H9 (cell line): Measurements from ENCODE around the gene CTCFL. TPM values are rescaled to one million over a fixed set of nuclear protein-coding genes. Genes with fewer than 3 reads are reported as not detected.

ENCODE experiments used
- DNase-seq: peaks from one replicate; pipeline ENCODE4 v3.0.0-alpha.2; 2017
- H2AFZ ChIP-seq: one replicate; pipeline ENCODE4 v1.6.1; 2013; ENCODE audit warnings: mild to moderate bottlenecking, low read length, control low read depth, moderate library complexity
- H2AK5ac ChIP-seq: 2 replicates; pipeline ENCODE4 v1.6.1; 2013; ENCODE audit warnings: low read length, control low read depth, mixed read lengths; ENCODE audit not compliant: insufficient read length
- H2BK120ac ChIP-seq: one replicate; pipeline ENCODE4 v1.6.1; 2013; ENCODE audit warnings: low read depth, mild to moderate bottlenecking, low read length, control low read depth, inconsistent platforms; ENCODE audit not compliant: poor library complexity, severe bottlenecking
- H2BK12ac ChIP-seq: 2 replicates; pipeline ENCODE4 v1.6.1; 2013; ENCODE audit warnings: low read length, control low read depth, mixed read lengths, low read depth; ENCODE audit not compliant: insufficient read length
- H2BK15ac ChIP-seq: 2 replicates; pipeline ENCODE4 v1.6.1; 2013; ENCODE audit warnings: low read depth, low read length, control low read depth
- H2BK20ac ChIP-seq: one replicate; pipeline ENCODE4 v1.6.1; 2013; ENCODE audit warnings: low read depth, mild to moderate bottlenecking, low read length, control low read depth, inconsistent platforms; ENCODE audit not compliant: poor library complexity, severe bottlenecking
- H2BK5ac ChIP-seq: 2 replicates; pipeline ENCODE4 v1.6.1; 2013; ENCODE audit warnings: low read length, control low read depth, mixed read lengths; ENCODE audit not compliant: insufficient read length
- H3K14ac ChIP-seq: 2 replicates; pipeline ENCODE4 v1.6.1; 2013; ENCODE audit warnings: low read length, control low read depth; ENCODE audit not compliant: insufficient read depth
- H3K18ac ChIP-seq: 2 replicates; pipeline ENCODE4 v1.6.1; 2013; ENCODE audit warnings: low read depth, mild to moderate bottlenecking, mixed read lengths, low read length, control low read depth; ENCODE audit not compliant: insufficient read length
- H3K23ac ChIP-seq: 2 replicates; pipeline ENCODE4 v1.6.1; 2013; ENCODE audit warnings: low read length, control low read depth, mixed read lengths, low read depth; ENCODE audit not compliant: insufficient read length
- H3K23me2 ChIP-seq: 2 replicates; pipeline ENCODE4 v1.6.1; 2013; ENCODE audit warnings: low read depth, mild to moderate bottlenecking, mixed read lengths, low read length, control low read depth; ENCODE audit not compliant: insufficient read length, poor library complexity, severe bottlenecking
- H3K27ac ChIP-seq: 2 replicates; pipeline ENCODE4 v1.5.1; 2013; ENCODE audit warnings: low read length, control low read depth, mixed read lengths, low read depth; ENCODE audit not compliant: insufficient read length
- H3K27me3 ChIP-seq: 2 replicates; pipeline ENCODE4 v1.6.1; 2013; ENCODE audit warnings: low read length, control low read depth, inconsistent platforms; ENCODE audit not compliant: insufficient read depth
- H3K4ac ChIP-seq: 2 replicates; pipeline ENCODE4 v1.6.1; 2013; ENCODE audit warnings: low read depth, mild to moderate bottlenecking, control low read depth, inconsistent platforms, low read length, moderate library complexity
- H3K4me1 ChIP-seq: 2 replicates; pipeline ENCODE4 v1.6.1; 2013; ENCODE audit warnings: low read length, control low read depth, inconsistent platforms; ENCODE audit not compliant: insufficient read depth
- H3K4me2 ChIP-seq: 2 replicates; pipeline ENCODE4 v1.6.1; 2013; ENCODE audit warnings: low read length, control low read depth, mixed read lengths; ENCODE audit not compliant: insufficient read length, insufficient read depth
- H3K56ac ChIP-seq: 2 replicates; pipeline ENCODE4 v1.6.1; 2013; ENCODE audit warnings: low read depth, mild to moderate bottlenecking, mixed read lengths, low read length, control low read depth; ENCODE audit not compliant: insufficient read length
- H3K79me1 ChIP-seq: 2 replicates; pipeline ENCODE4 v1.6.1; 2013; ENCODE audit warnings: low read depth, mild to moderate bottlenecking, moderate library complexity, low read length, control low read depth, inconsistent platforms; ENCODE audit not compliant: insufficient read depth, poor library complexity, severe bottlenecking
- H3K79me2 ChIP-seq: 2 replicates; pipeline ENCODE4 v1.6.1; 2013; ENCODE audit warnings: low read length, control low read depth, inconsistent platforms; ENCODE audit not compliant: insufficient read depth
- H3K9ac ChIP-seq: 2 replicates; pipeline ENCODE4 v1.6.1; 2013; ENCODE audit warnings: low read length, control low read depth, mixed read lengths; ENCODE audit not compliant: insufficient read length; ENCODE audit errors: extremely low read depth
- H3K9me3 ChIP-seq: one replicate; pipeline ENCODE4 v1.6.1; 2013; ENCODE audit warnings: low read depth, low read length, inconsistent platforms; ENCODE audit not compliant: control insufficient read depth
- H3T11ph ChIP-seq: one replicate; pipeline ENCODE4 v1.6.1; 2013; ENCODE audit warnings: mild to moderate bottlenecking, low read length, control low read depth, inconsistent platforms
- H4K20me1 ChIP-seq: one replicate; pipeline ENCODE4 v1.6.1; 2013; ENCODE audit not compliant: control insufficient read depth, insufficient read length, insufficient read depth
- H4K5ac ChIP-seq: 2 replicates; pipeline ENCODE4 v1.6.1; 2013; ENCODE audit warnings: low read depth, mild to moderate bottlenecking, mixed read lengths, low read length, control low read depth; ENCODE audit not compliant: insufficient read length
- H4K8ac ChIP-seq: replicated peaks from 2 replicates; pipeline ENCODE4 v1.6.1; 2013; ENCODE audit warnings: low read length, control low read depth, mixed read lengths, low read depth; ENCODE audit not compliant: insufficient read length
- H4K91ac ChIP-seq: 2 replicates; pipeline ENCODE4 v1.6.1; 2013; ENCODE audit warnings: low read depth, mild to moderate bottlenecking, moderate library complexity, mixed read lengths, low read length, control low read depth; ENCODE audit not compliant: insufficient read length
- H3K27ac Mint-ChIP-seq, 3 experiments: 2 replicates in 2 of 3; 3 replicates in 1 of 3; pipeline ENCODE4 v1.8.0; 2020 to 2021; ENCODE audit warnings: mixed read lengths in 3 of 3, mild to moderate bottlenecking in 1 of 3, moderate library complexity in 1 of 3
- H3K27me3 Mint-ChIP-seq: 2 replicates; pipeline ENCODE4 v1.8.0; 2021; ENCODE audit warnings: low read depth, mild to moderate bottlenecking, moderate library complexity, mixed read lengths
- H3K36me3 Mint-ChIP-seq, 3 experiments: 2 replicates in 2 of 3; 3 replicates in 1 of 3; pipeline ENCODE4 v1.8.0; 2020 to 2021; ENCODE audit warnings: low read depth in 3 of 3, mixed read lengths in 3 of 3; ENCODE audit not compliant: insufficient read depth in 1 of 3
- H3K4me1 Mint-ChIP-seq, 2 experiments: 2 replicates each; pipeline ENCODE4 v1.8.0; 2020; ENCODE audit warnings: mixed read lengths in 2 of 2
- H3K4me3 Mint-ChIP-seq, 2 experiments: 2 replicates in 1 of 2; 3 replicates in 1 of 2; pipeline ENCODE4 v1.8.0; 2020 to 2021; ENCODE audit warnings: mild to moderate bottlenecking in 2 of 2, mixed read lengths in 2 of 2, moderate library complexity in 1 of 2
- H3K9me3 Mint-ChIP-seq, 2 experiments: 2 replicates in 1 of 2; 3 replicates in 1 of 2; pipeline ENCODE4 v1.8.0; 2020; ENCODE audit warnings: mild to moderate bottlenecking in 2 of 2, mixed read lengths in 2 of 2, moderate library complexity in 1 of 2
- whole genome bisulfite sequencing: extraction: QIAGEN DNeasy Blood & Tissue Kit; methylation state at CpG from one replicate; pipeline ENCODE4 v1.1.7; 2013; ENCODE audit warnings: missing lambda C conversion rate, low lambda C conversion rate, mixed read lengths; ENCODE audit not compliant: insufficient read length; ENCODE audit errors: extremely low coverage; 5-methylcytosine and 5-hydroxymethylcytosine counted together
- total RNA-seq: library from RNA; stranded (reverse); gene quantifications from 2 replicates; pipeline ENCODE4 v1.2.1, GENCODE V29; 2021
- TF ChIP-seq, protein P1 (sequence below): fragments of 200-600 bp; sonication (generic); conservative IDR thresholded peaks from 3 replicates; pipeline ENCODE4 v1.8.0; 2021; ENCODE audit warnings: antibody characterized with exemption, mild to moderate bottlenecking

CTCFL gene
- total RNA-seq, 1 experiment from 2014 or later: 0.90 TPM

DNA sequence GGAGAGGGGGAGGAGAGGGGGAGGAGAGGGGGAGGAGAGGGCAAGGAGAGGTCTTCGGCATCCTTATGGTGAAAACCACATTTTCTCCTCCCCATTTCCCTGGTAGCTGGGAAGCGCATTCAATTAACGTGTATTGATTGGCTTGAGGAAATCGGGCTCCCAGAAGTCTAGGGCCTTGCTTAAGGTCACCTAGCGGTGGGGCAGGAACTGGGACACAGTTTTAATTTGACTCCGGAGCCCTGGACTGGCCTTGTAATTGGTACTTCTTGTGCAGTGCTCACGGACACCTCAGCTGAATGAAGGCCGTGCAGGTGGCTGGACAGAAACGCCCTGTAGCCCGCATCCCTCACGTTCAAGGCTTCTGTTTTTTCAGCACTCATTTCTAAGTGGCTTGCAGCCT, 42.8 kb downstream of the CTCFL start:
- H3K9me3 ChIP-seq: no peaks in the 10 kb centered on the region
- DNase-seq: no peak
- no peak overlapping the region for H3T11ph ChIP-seq
- H3K27me3 ChIP-seq: no peaks in the 10 kb centered on the region
- no peak overlapping the region for H2BK15ac ChIP-seq
- H3K4me1 ChIP-seq: peaks cover 2% of the 10 kb centered on the region; the same call in 1 of the 2 replicates
- H2BK120ac ChIP-seq: no peak overlapping the region
- no peak overlapping the region for H3K9ac ChIP-seq
- no peaks in the 10 kb centered on the region for H4K20me1 ChIP-seq
- H3K23ac ChIP-seq: no peak overlapping the region
- H4K5ac ChIP-seq: no peak overlapping the region
- H2AK5ac ChIP-seq: no peak overlapping the region
- no peak overlapping the region for H3K27ac ChIP-seq
- no peaks in the 10 kb centered on the region for H3K9me3 Mint-ChIP-seq
- no peak overlapping the region for H3K4me2 ChIP-seq
- H3K56ac ChIP-seq: no peak overlapping the region
- H3K4ac ChIP-seq: no peak overlapping the region
- no peak overlapping the region for H4K91ac ChIP-seq
- H3K18ac ChIP-seq: no peak overlapping the region
- H3K4me3 Mint-ChIP-seq: no peak overlapping the region
- no peaks in the 10 kb centered on the region; the same call in 1 of the 2 replicates for H3K27me3 Mint-ChIP-seq
- H3K14ac ChIP-seq: no peak overlapping the region; the same call in 1 of the 2 replicates
- no peak overlapping the region for H3K27ac Mint-ChIP-seq
- H2BK12ac ChIP-seq: no peak overlapping the region
- TF ChIP-seq, protein P1, sequence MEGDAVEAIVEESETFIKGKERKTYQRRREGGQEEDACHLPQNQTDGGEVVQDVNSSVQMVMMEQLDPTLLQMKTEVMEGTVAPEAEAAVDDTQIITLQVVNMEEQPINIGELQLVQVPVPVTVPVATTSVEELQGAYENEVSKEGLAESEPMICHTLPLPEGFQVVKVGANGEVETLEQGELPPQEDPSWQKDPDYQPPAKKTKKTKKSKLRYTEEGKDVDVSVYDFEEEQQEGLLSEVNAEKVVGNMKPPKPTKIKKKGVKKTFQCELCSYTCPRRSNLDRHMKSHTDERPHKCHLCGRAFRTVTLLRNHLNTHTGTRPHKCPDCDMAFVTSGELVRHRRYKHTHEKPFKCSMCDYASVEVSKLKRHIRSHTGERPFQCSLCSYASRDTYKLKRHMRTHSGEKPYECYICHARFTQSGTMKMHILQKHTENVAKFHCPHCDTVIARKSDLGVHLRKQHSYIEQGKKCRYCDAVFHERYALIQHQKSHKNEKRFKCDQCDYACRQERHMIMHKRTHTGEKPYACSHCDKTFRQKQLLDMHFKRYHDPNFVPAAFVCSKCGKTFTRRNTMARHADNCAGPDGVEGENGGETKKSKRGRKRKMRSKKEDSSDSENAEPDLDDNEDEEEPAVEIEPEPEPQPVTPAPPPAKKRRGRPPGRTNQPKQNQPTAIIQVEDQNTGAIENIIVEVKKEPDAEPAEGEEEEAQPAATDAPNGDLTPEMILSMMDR: no peak
- no peak overlapping the region for H4K8ac ChIP-seq
- WGBS: no CpG with 5 or more reads among the region's 11 CpGs
- no peaks in the 10 kb centered on the region for H3K79me2 ChIP-seq
- no peaks in the 10 kb centered on the region for H3K36me3 Mint-ChIP-seq
- H3K79me1 ChIP-seq: no peaks in the 10 kb centered on the region
- no peak overlapping the region for H2BK5ac ChIP-seq
- H2AFZ ChIP-seq: no peak overlapping the region
- H2BK20ac ChIP-seq: no peak overlapping the region
- H3K4me1 Mint-ChIP-seq: peaks cover 10 to 29% of the 10 kb centered on the region in 2 experiments
- H3K23me2 ChIP-seq: no peaks in the 10 kb centered on the region
